ENCODE results near the gene TRPM8. TPM values are rescaled to one million over a fixed set of nuclear protein-coding genes. Genes with fewer than 3 reads are reported as not detected.
A peak's percentile ranks its signal among the peaks of the same experiment; 100 is the strongest.

TRPM8 gene
- total RNA-seq, 1 experiment from 2014 or later, result 3.9 TPM

DNA sequence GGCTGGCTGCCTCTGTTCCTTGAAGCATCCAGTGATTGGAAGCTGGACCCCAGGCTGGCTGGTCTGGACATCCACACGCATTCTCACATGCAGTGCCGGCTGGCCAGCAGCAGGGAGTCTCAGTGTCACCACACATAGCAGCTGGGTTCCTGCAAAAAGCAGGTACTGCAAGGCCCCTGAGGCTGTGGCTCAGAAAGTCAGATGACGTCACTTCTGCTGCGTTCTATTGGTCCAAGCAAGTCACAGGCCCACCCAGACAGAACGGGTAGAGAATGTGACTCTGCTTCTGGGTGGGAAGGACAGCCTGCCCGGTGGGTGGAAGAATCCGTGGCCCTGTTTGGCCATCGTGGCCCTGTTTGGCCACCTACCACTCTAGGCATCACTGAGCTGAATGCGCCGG lies 82.0 kb downstream of the TRPM8 start:
- Histone ChIP-seq H3K27ac (ENCODE audit: low read length) (no peak overlapping the region), H3K4me3 (ENCODE audit: low read depth in 2 of 2, low read length in 2 of 2) (no peak overlapping the region), H3K27me3 (ENCODE audit: control insufficient read depth, insufficient read depth, low read length) (no peaks in the 10 kb centered on the region), H3K36me3 (ENCODE audit: control insufficient read depth, insufficient read depth, low read length) (no peaks in the 10 kb centered on the region), H3K9me3 (ENCODE audit: control insufficient read depth, insufficient read depth, low read depth, low read length) (no peaks in the 10 kb centered on the region; the same call in 1 of the 2 replicates), H3K4me1 (ENCODE audit: control insufficient read depth, insufficient read depth, low read length) (peaks cover 14% of the 10 kb centered on the region)
- in situ Hi-C loops (cut with HindIII; ENCODE audit: low pct_unique_long_range_greater_than_20kb, low sequenced_read_pairs), result no loop called here
- TF ChIP-seq, protein P1, sequence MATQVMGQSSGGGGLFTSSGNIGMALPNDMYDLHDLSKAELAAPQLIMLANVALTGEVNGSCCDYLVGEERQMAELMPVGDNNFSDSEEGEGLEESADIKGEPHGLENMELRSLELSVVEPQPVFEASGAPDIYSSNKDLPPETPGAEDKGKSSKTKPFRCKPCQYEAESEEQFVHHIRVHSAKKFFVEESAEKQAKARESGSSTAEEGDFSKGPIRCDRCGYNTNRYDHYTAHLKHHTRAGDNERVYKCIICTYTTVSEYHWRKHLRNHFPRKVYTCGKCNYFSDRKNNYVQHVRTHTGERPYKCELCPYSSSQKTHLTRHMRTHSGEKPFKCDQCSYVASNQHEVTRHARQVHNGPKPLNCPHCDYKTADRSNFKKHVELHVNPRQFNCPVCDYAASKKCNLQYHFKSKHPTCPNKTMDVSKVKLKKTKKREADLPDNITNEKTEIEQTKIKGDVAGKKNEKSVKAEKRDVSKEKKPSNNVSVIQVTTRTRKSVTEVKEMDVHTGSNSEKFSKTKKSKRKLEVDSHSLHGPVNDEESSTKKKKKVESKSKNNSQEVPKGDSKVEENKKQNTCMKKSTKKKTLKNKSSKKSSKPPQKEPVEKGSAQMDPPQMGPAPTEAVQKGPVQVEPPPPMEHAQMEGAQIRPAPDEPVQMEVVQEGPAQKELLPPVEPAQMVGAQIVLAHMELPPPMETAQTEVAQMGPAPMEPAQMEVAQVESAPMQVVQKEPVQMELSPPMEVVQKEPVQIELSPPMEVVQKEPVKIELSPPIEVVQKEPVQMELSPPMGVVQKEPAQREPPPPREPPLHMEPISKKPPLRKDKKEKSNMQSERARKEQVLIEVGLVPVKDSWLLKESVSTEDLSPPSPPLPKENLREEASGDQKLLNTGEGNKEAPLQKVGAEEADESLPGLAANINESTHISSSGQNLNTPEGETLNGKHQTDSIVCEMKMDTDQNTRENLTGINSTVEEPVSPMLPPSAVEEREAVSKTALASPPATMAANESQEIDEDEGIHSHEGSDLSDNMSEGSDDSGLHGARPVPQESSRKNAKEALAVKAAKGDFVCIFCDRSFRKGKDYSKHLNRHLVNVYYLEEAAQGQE (IDR thresholded peaks at IDR 0.05; ENCODE audit: insufficient read depth in 1 of 2, low read depth in 2 of 2, low read length in 1 of 2), result no peak
- DNase-seq (ENCODE audit: low read depth, low spot score) (no peak), ATAC-seq (0 out of 2 replicates have a peak, but pooled peaks have one; percentile 54)
- BruUV-seq (replicated peaks), result no TSS peak
- intact Hi-C loops (cut with micrococcal nuclease; ENCODE audit: unreplicated experiment), result no loop called here
- CTCF ChIA-PET, result no interaction called here
- POLR2A ChIA-PET, result interaction anchor here (0.6 kb wide), 2 partner anchors 193 to 638 kb away, joined by 3 to 5 read pairs; no protein-coding TSS in a partner anchor

DNA sequence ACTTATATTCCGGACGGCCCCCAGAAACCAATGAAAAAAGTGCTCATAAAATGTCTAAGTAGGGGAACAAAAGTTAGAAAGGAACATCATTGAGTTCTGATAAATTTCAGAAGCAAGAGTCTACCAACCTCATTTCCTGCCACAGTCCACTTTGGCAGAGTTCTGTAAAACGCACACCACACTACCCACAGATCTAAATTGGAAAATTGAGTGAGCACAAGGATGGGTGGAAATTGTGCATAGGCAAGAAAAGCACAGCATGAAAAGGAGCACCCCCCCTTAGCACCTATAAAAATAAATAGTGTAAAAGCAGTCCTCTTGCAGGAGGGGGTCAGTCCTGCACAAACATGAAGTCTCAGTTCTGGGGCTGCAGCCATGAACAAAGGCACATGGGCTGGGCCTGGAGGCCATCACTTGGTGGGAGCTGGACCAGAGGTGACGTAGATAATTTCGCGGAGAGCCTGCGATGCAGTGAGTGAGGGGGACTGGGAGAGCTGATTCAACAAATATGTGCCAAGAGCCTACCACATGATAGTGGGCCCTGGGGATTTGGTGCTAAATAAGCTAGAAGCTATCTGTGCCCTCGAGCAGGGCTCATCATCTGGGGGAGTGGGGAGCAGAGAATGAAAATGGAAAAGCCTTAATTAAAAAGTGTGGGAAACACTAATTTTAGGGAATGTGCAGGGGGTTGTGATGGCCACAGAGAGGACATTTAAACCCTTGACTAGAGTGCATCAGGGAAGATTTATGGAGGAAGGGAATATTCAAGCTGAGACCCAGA lies 84.4 kb downstream of the TRPM8 start:
- TF ChIP-seq SIN3A (IDR thresholded peaks at IDR 0.05; ENCODE audit: borderline replicate concordance, insufficient read depth, low read depth, low read length) (no peak), TCF7L2 (IDR thresholded peaks at IDR 0.05; ENCODE audit: low read depth, low read length) (no peak), POLR2AphosphoS5 (IDR thresholded peaks at IDR 0.05; ENCODE audit: low read depth, low read length) (no peak)
- TF ChIP-seq, protein P2, sequence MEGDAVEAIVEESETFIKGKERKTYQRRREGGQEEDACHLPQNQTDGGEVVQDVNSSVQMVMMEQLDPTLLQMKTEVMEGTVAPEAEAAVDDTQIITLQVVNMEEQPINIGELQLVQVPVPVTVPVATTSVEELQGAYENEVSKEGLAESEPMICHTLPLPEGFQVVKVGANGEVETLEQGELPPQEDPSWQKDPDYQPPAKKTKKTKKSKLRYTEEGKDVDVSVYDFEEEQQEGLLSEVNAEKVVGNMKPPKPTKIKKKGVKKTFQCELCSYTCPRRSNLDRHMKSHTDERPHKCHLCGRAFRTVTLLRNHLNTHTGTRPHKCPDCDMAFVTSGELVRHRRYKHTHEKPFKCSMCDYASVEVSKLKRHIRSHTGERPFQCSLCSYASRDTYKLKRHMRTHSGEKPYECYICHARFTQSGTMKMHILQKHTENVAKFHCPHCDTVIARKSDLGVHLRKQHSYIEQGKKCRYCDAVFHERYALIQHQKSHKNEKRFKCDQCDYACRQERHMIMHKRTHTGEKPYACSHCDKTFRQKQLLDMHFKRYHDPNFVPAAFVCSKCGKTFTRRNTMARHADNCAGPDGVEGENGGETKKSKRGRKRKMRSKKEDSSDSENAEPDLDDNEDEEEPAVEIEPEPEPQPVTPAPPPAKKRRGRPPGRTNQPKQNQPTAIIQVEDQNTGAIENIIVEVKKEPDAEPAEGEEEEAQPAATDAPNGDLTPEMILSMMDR (IDR thresholded peaks at IDR 0.05), result no peak
- TF ChIP-seq, protein P1 (IDR thresholded peaks at IDR 0.05; ENCODE audit: insufficient read depth in 1 of 2, low read depth in 2 of 2, low read length in 1 of 2), result no peak
- Histone ChIP-seq H3K4me1 (ENCODE audit: control insufficient read depth, insufficient read depth, low read length) (peaks cover 26% of the 10 kb centered on the region), H3K36me3 (ENCODE audit: control insufficient read depth, insufficient read depth, low read length) (no peaks in the 10 kb centered on the region), H3K27me3 (ENCODE audit: control insufficient read depth, insufficient read depth, low read length) (no peaks in the 10 kb centered on the region), H3K27ac (ENCODE audit: low read length) (peak overlapping the region; percentile 45; the same call in 1 of the 2 replicates), H3K9me3 (ENCODE audit: control insufficient read depth, insufficient read depth, low read depth, low read length) (no peaks in the 10 kb centered on the region), H3K4me3 (ENCODE audit: low read depth in 2 of 2, low read length in 2 of 2) (no peak overlapping the region)
- intact Hi-C loops (cut with micrococcal nuclease; ENCODE audit: unreplicated experiment), result no loop called here
- BruUV-seq (replicated peaks), result no TSS peak
- ChIA-PET CTCF (no interaction called here), POLR2A (no interaction called here)
- in situ Hi-C loops (cut with HindIII; ENCODE audit: low pct_unique_long_range_greater_than_20kb, low sequenced_read_pairs), result no loop called here
- ATAC-seq, result no peak
- DNase-seq (ENCODE audit: low read depth, low spot score), result no peak

Data from Panc1 (cell line).